RWPE1 (cell line): Measurements from ENCODE around the gene SNRPA.
A peak's percentile ranks its signal among the peaks of the same experiment; 100 is the strongest.

ENCODE experiments used
- CTCF ChIA-PET: fragments of 350-600 bp; sonication (Branson Sonifier 250); formaldehyde crosslinking; extraction: SDS; loops from one replicate; lab custom pipeline; 2021; lab: Yijun Ruan, JAX
- POLR2A ChIA-PET: fragments of 400-600 bp; formaldehyde crosslinking; extraction: SDS; loops from one replicate; lab custom pipeline; 2020; ENCODE audit warnings: antibody characterized with exemption; ENCODE audit not compliant: low non-redundant PET; lab: Yijun Ruan, JAX
- DNase-seq: peaks from one replicate; pipeline ENCODE4 v3.0.0; 2012; ENCODE audit warnings: low spot score
- H3K27ac ChIP-seq: fragments of 450-650 bp; 2 replicates; pipeline ENCODE4 v1.5.1; 2017
- TF ChIP-seq, protein P1 (sequence below): fragments of 450-650 bp; conservative IDR thresholded peaks from 2 replicates; pipeline ENCODE4 v1.5.1; 2017; ENCODE audit warnings: low read depth, mild to moderate bottlenecking

Gene SNRPA

DNA sequence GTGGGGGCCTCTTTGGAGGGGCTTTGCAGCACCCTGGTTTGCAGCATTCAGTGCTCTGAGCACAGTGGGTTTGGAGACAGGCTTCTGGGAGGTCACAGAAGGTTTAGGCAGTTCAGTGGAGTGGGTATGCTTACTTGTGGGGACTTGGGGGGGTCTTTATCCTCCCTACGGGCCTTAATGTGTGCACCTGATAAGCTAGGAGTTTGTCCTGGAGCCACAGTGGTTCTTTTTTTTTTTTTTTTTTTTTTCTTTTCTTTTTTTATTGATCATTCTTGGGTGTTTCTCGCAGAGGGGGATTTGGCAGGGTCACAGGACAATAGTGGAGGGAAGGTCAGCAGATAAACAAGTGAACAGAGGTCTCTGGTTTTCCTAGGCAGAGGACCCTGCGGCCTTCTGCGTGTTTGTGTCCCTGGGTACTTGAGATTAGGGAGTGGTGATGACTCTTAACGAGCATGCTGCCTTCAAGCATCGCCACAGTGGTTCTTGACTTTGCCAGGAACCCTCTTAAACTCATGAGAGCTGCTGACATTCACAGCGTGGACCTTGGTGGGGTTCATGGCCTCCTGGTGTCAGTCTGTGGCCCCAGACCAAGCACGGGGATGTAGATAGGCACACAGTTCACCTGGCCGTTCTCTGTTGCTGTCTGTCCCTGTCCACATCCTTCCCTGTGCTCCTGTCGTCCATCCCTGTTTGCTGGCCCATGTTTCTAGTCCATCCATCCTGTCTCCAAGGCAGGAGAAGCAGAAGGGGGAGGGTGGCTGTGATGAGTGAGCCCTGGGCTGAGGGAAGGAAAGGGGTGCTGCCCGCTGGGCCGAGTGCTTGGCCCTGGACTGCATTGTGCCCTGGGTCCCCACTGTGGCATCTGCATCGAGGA lies 50.7 kb downstream of the SNRPA start:
- DNase-seq = no peak
- TF ChIP-seq, protein P1, sequence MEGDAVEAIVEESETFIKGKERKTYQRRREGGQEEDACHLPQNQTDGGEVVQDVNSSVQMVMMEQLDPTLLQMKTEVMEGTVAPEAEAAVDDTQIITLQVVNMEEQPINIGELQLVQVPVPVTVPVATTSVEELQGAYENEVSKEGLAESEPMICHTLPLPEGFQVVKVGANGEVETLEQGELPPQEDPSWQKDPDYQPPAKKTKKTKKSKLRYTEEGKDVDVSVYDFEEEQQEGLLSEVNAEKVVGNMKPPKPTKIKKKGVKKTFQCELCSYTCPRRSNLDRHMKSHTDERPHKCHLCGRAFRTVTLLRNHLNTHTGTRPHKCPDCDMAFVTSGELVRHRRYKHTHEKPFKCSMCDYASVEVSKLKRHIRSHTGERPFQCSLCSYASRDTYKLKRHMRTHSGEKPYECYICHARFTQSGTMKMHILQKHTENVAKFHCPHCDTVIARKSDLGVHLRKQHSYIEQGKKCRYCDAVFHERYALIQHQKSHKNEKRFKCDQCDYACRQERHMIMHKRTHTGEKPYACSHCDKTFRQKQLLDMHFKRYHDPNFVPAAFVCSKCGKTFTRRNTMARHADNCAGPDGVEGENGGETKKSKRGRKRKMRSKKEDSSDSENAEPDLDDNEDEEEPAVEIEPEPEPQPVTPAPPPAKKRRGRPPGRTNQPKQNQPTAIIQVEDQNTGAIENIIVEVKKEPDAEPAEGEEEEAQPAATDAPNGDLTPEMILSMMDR = no peak
- ChIA-PET CTCF (interaction anchor here (0.5 to 0.8 kb wide), 3 partner anchors 18 to 369 kb away, joined by 3 to 5 read pairs (median 4); no protein-coding TSS in a partner anchor), POLR2A (no interaction called here)
- H3K27ac ChIP-seq = peak overlapping the region; percentile 88

DNA sequence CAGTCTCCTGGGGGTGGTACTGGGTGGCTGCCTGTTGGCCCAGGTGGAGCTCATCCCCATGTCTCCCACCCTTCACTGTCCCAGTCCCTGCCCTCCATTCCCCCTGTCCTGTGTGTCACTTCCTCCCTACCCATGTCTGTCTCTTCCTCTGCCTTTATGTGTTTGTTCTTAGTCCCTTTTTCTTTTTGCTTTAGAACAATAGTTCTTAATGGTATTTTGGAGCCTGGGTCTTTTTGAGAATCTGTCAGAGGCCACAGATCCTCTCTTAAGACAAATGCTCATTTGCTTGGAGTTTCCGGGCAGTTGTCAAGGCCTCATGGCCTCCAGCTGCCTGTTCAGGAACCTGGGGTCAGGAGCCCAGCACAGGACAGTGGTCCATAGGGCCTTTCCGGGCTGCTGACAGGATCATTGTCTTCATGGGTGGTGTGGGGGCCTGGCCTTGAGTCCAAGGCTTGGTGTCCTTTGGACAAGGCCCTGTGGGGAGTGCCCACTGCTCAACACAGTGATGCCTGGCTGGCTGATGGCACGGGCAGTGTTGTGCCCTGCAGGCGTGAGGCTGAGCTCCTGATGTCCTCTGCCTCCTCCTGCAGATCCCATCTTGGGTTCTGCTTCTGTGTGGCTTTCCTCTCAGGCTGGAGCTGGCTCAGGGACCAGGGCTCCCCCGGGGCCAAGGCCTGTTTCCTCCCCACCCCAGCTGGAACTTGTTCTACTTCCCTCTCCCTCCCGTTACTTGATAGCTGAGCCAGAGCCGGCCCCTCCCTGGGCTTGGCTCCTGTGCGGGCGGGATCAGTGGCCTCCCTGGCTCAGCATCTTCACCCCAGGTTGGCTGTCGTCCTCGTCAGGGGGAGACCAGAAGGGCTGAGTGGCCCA lies 51.5 kb downstream of the SNRPA start:
- DNase-seq = no peak
- CTCF ChIA-PET = interaction anchor here (0.5 kb wide), 1 partner anchor 17 kb away, joined by 5 read pairs; no protein-coding TSS in a partner anchor
- POLR2A ChIA-PET = interaction anchor here (0.6 kb wide), 1 partner anchor 157 kb away, joined by 4 read pairs; no protein-coding TSS in a partner anchor

DNA sequence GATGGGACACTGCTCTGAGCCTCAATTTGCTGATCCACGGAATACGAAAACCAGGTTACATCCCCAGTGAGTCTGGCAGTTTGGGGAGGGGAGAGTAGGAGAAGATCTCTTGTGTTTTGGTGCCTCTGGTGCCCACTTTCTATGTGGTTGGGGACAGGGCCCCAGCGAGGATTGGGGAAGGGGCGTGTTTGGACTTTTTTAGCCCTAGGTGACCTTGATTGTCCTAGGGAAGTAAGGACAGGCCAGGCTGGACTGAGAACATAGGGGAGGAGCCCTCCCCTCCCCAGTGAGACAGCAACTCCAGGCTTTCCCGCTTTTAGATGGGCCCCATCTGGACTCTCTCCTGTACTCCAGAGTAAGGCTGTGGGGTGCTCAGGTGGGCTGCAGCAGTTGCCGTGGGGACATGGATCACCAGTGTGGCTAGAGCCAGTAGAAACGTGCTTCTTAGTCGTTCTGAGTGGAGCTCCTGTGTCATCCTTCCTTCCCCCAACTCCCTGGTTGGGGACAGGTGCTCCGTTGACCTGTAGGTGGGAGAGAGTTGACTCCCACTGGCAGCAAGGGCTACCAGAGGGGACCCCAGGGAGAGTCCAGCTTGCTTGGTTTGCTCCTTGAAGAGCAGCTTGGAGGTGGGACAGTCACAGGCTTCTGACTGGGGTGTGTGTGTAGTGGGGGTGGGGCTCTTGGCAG lies 52.3 kb downstream of the SNRPA start:
- TF ChIP-seq, protein P1 = no peak
- no peak for DNase-seq
- peak overlapping the region; percentile 88 for H3K27ac ChIP-seq
- ChIA-PET POLR2A (no interaction called here), CTCF (no interaction called here)

More for the DNA sequence above, 51.5 kb downstream of the SNRPA start:
- TF ChIP-seq, protein P1 = no peak
- peak overlapping the region; percentile 88 for H3K27ac ChIP-seq

DNA sequence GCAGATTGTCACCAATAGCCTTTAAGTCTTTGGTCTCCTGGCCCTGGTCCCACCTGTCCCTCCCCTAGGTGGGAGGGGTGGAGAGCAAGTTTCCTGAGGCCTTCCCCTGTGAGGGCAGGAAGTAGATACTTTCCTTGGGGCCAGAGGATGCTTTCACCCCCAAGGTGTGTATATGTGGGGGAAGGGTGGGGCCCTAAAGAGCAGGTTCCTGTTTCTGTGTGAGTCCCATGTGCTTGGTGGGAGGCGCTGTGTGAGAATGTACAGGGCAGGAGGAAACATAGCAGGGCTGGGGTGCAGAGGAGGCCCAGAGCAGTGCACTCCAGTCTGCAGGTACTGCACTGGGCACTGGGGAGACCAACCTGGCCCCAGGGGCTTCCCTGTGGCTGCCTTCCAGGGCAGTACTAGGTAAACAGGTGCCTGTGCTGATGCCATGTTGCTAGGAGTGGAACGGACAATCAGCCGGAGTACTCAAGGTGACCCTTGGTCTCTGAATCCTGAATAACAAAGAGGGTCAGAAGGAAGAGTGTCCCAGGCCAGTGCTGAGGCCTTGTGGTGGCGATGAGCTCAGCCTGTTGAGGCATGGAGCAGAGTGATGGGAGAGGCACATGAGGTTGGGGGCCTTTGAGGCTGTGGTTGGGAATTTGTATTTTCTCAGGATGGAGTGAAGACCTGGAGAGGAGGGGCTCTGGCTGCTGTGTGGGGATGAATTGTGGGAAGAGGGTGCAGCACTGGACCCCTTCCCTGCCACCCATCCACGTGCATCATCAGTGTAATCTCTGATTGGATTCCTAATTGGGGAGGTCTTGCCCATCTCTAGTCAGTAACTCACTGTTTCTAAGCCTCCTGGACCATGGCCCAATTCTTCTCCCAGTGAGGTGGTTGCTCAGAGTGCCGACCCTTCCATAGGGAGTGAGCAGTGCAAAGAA lies 53.1 kb downstream of the SNRPA start:
- CTCF ChIA-PET = interaction anchor here (1.0 kb wide), 1 partner anchor 16 kb away, joined by 3 read pairs; no protein-coding TSS in a partner anchor
- peak overlapping the region; percentile 88 for H3K27ac ChIP-seq
- POLR2A ChIA-PET = no interaction called here
- TF ChIP-seq, protein P1 = no peak
- DNase-seq = no peak

DNA sequence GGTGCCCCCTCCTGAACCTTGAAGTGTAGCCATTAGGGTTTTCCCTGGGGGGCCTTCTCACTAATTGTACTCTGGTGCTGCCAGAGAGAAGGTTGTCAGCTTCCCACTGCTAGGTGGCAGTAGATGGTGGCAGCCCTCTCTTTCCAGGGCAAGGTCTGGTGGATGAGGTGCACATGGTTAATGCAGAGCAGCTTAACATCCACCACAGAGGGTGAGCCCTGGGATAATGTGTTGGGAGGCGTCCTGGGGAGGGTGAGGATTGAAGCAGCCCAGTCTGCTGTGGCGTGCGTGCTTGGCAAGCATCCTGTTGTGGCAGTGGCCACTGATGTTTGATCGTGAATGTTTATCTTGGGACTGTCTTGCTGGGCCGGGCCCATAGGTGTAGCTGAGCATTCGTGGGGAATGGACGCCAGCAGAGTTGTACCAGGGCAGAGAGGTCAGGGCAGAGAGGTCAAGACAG lies 53.8 kb downstream of the SNRPA start:
- TF ChIP-seq, protein P1 = no peak
- POLR2A ChIA-PET = interaction anchor here (0.5 kb wide), 2 partner anchors 12 to 36 kb away, joined by 3 read pairs; no protein-coding TSS in a partner anchor
- CTCF ChIA-PET = interaction anchor here (1.0 kb wide), 1 partner anchor 15 kb away, joined by 3 read pairs; no protein-coding TSS in a partner anchor
- peak overlapping the region; percentile 88 for H3K27ac ChIP-seq
- DNase-seq = no peak
